Central memory CD4-positive, alpha-beta T cell (primary cell): Measurements from ENCODE around the gene LRRN4CL.
"Not testable (repeated sequence)": the region's sequence is repeated elsewhere in the genome, so short reads cannot be mapped to it uniquely, and the experiment has no call there.

Experiments
- DNase-seq: peaks from one replicate; pipeline ENCODE4 v3.0.0; 2022
- total RNA-seq, 3 experiments: gene quantifications; one replicate each; lab custom pipeline; 2026; lab: John Stamatoyannopoulos, UW

LRRN4CL gene
- total RNA-seq: 0 to 0.18 (median 0.05) reads per million in 3 experiments

DNA sequence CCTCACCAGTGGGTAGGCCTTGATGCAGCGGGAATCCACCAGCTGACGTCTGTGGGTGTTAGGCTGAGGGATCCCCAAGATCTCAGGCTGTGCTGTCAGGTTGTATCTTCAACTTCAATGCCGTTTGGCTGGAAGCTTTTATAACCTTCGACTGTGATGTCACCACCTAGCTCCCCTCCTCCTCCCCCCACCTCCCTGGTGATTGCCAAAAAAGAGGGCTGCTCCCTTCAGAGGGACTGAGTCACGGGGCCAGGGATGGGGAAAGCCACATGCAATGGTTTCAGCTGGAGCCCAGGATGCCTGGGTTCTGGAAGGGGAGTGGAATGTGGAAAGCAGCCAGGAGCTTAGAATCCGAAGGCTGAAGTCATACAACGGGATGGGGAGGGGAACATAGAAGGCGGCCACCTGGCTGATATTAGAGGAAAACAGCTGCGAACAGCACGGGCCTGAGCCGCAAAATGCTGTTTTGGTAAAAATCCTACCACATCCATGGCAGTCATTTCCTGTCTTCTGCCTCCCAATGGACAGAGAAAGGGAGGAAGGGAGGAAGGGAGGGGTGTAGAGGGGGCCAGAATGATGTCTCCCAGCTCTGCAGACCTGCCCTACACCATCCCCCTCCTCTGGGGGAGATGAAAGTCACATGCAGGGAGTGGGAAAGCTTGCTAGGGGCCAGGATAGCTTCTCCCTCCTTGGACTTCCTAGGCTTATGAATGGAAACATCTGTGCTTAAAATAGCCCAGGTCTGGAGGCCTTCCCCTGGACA lies at the start of gene LRRN4CL:
LRRN4CL (minus strand) TSS at position 110 of the 763 bp plus-strand sequence. CDS start 1,022 bp downstream, outside the sequence.
- DNase-seq: no peak

GRCh38 chr11:62737196-62737595 lies 47.9 kb upstream of the LRRN4CL start:
- DNase-seq: no peak

- no peak for DNase-seq
These were observed 43.5 kb upstream of the LRRN4CL start for GRCh38 chr11:62732830-62733229.

DNA sequence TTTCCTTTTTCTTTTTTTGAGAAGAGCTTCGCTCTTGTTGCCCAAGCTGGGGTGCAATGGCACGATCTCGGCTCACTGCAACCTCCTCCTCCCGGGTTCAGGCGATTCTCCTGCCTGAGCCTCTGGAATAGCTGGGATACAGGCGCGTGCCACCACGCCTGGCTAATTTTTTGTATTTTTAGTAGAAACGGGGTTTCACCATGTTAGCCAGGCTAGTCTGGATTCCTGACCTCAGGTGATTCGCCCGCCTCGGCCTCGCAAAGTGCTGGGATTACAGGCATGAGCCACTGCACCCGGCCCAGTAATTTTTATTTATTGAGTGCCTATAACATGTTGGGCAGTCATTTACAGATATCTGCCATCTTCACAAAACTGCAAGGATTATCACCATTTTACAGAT lies 40.7 kb upstream of the LRRN4CL start:
- not testable (repeated sequence) for DNase-seq

GRCh38 chr11:62728171-62728988 lies 39.0 kb upstream of the LRRN4CL start, which contains the start of gene TTC9C:
TTC9C (plus strand) TSS chr11:62728486; CDS start chr11:62728849, 363 bp downstream.
- DNase-seq: peak; percentile 83

DNA sequence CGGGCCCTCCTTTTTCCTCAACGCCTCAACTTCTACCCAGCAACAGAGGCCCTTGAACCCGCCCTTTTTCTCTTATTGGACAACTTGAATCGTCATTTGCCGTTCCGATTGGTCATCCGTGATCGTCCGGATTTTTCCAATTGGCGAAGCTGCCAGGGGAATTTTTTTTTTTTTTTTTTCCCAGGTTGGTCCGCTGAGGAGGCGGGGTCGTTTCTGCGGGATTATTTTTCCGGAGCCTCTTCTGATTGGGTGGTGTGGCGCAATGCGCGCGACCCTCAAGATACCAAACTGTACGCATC lies 38.5 kb upstream of the LRRN4CL start:
- DNase-seq: peak; percentile 94

GRCh38 chr11:62727165-62727871 lies 38.0 kb upstream of the LRRN4CL start, which contains the start of gene HNRNPUL2:
HNRNPUL2 (minus strand) TSS chr11:62727457; CDS start chr11:62727156, 301 bp downstream.
- DNase-seq: peak; percentile 99

DNA sequence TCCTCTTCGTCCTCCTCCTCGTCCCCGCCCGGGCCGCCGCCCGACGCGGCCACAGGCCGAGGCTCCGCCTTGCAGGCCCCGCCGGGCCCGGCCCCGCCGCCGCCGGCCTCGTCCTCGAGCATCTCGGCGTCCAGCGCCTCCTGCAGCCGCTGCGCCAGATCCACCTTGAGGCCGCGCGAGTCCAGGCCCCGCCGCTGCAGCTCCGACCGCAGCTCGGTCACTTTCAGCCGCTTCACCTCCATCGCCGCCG lies 37.5 kb upstream of the LRRN4CL start:
- DNase-seq: no peak

GRCh38 chr11:62726156-62726914 lies 37.0 kb upstream of the LRRN4CL start:
- no peak for DNase-seq

GRCh38 chr11:62725646-62726045 lies 36.3 kb upstream of the LRRN4CL start:
- no peak for DNase-seq

DNA sequence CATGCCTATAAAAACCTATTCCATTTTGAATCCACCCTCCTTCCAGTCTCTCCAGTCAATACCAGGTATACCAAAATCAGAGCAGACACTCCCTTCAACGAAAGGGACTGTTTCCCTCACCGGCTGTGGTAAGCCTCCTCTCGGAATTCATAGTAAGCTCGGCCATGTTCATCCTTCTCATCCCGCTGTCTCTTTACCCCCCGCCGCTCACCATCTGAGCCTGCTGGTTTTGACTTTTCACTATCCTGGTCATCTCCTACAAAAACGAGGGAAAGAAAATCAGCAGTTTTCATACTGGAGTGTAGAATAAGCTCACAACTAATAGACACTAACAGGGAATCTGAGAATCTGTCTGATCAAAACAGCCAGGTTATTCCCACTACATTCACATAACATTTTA lies 34.8 kb upstream of the LRRN4CL start:
- DNase-seq: no peak

DNA sequence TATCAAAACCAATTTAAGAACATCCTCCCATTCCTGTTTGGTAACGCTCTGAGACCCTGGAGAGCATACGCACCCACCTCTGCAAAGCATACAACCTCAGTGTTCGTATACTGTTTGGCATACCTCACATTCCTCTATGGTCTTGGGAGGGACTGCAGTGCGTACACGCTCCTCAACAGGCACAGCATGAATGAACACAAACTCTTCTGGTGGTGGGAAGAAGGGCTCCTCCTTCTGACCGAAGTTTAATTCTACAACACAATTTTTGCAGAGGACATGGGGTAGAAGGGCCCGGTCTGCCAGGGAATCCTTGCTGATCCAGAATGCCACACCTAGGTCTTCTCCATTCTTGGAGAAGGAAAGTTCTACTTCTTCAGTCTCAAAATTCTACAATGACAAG lies 32.7 kb upstream of the LRRN4CL start:
- DNase-seq: no peak

DNA sequence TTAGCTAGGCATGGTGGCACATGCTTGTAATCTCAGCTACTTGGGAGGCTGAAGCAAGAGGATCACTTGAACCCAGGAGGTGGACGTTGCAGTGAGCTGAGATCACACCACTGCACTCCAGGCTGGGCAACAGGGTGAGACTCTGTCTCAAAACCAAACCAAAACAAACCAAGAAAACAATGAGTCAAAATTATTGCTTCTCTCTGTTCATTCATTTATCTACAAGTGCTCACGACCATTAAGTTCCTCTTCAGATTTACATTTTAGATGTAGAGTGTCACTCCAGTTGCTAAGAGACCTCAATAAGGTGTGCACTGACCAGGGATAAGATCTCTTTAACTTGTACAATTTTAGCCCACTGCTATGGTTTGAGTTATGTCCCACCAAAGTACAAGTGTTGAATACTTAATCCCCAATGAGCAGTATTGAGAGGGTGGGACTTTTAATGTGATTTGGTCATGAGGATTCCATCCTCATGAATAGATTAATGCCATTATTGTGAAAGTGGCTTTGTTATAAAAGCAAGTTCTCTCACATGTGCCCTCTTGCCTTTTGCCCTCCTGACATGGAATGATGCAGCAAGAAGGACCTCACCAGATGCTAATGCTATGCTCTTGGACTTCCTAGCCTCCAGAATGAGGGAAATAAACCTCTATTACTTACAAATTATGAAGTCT lies 30.1 kb upstream of the LRRN4CL start:
- DNase-seq: no peak

DNA sequence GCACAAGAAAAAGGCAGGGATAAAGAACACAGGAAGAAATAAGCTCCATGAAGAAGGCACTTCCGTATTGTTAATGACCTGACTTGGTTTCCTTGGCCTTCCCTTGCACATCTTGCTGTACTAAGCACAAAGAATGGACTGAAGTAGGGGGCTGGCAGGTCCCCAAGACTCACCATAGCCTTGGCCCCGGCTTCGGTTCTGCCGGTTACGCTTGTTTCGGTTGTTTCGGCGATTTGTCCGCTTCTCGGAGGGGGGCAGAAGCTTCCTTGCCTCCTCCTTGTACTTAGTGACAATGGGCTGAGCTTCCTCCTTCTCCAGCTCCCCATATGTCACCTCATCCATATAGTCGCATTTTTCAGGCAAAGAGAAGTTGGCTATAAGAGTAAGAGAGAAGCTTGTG lies 27.5 kb upstream of the LRRN4CL start:
- DNase-seq: no peak

GRCh38 chr11:62716206-62716605 lies 26.9 kb upstream of the LRRN4CL start:
- DNase-seq: no peak

DNA sequence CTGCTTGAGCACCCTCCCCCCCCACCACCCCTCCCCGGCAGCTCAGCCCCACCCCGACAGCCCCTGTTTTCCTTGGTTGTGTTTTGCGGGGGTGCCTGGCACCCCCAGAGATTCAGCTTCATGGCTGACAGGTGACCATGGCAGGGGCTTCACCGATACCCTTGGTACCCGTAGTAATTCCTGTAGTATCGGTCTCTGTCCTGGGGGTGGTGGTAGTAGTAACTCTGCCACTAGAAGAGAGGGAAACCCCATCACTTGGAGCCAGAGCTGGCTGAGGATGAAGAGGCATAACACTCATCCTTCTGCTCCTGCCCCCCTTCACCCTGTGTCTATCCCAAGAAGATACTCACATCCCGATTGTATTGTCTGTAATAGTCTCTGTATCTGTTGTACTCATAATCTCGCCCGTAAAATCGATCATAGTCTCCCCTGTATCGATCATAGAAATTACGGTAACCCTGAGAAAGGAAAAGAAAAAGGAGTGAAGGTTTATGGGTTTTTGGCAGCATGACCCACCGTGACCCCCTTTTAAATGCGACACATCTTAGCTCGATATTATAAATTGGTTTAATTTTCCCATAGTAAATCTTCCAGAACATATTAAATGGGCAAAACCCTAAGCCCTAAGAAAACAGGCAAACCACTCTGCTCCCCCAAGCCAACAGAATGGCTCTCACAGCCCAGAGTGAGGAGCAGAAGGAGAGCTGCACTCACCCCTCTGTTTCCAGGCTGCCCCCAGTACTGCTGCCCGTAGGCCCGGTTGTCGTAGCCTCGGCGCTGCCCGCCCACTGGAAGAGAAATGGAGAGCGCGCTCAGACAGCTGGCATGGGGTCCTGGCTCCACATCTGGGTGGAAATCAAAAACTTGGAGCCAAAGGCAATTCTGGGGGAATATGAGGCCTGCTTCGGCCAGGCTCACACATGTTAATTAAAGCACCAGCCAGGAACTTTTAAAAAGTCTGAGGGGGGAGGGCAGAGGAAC lies 26.1 kb upstream of the LRRN4CL start:
- no peak for DNase-seq

DNA sequence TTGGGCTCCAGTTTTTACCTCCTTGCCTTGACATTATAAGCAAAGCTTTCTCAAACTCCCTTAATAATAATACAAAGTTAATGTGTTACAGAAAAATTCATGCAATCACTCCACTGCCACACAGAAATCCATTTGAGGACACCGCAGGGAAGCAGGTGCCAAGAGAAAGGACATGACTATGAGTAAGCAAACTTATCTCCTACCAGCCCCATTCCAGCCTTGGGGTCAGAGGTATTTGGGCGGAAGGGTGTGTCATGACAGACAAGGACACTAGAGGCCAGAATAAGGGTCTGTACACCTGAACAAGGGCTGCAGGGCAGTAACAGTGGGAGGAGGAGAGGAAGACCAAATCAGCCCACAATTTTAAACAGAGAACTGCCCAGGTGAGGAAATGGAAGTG lies 24.0 kb upstream of the LRRN4CL start:
- no peak for DNase-seq

DNA sequence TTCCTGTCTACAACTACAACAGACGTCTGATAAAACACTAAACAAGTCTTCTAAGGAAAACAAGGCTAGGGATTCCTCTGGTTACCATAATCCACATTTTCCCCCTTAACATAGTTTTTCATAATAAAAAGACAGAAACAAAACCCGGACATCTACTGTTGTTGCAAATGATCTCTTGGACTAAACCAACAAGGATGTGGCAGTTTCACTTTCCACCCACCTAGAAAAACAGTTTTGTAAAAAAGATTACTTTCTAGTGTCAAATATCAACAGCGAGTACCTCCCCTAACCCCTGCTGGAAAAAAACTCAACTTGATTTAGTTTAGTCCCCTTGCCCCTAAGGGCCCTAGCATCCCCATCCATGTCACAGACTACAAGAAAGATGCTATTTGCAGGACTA lies 23.5 kb upstream of the LRRN4CL start:
- DNase-seq: no peak

- no peak for DNase-seq
These were observed 23.0 kb upstream of the LRRN4CL start for GRCh38 chr11:62712276-62712812.

GRCh38 chr11:62710001-62710345 lies 20.6 kb upstream of the LRRN4CL start:
- DNase-seq: no peak
